Activated CD4-positive, alpha-beta T cell treated with anti-CD3 and anti-CD28 coated beads, Interleukin-2, amount 50 U/mL, for 16 hours (primary cell): ENCODE data around the gene HIRIP3.
"Not testable (repeated sequence)": the region's sequence is repeated elsewhere in the genome, so short reads cannot be mapped to it uniquely, and the experiment has no call there.

ENCODE experiments used
- DNase-seq: peaks from one replicate; pipeline ENCODE4 v3.0.0-alpha.2; 2020

The HIRIP3 gene

GRCh38 chr16:29995324-29995910 lies at the start of gene HIRIP3:
Gene HIRIP3 (minus strand): TSS chr16:29995617. CDS start chr16:29995605, 12 bp downstream.
- DNase-seq = peak; percentile 92

GRCh38 chr16:30041841-30042240 lies 46.4 kb upstream of the HIRIP3 start:
- DNase-seq = no peak

GRCh38 chr16:30040690-30041089 lies 45.3 kb upstream of the HIRIP3 start:
- DNase-seq = not testable (repeated sequence)

- no peak for DNase-seq
These were observed 44.8 kb upstream of the HIRIP3 start for GRCh38 chr16:30040221-30040620.

GRCh38 chr16:30033270-30033669 lies 37.9 kb upstream of the HIRIP3 start:
- peak; percentile 27 for DNase-seq

GRCh38 chr16:30032083-30032819 lies 36.8 kb upstream of the HIRIP3 start:
- DNase-seq = peak; percentile 78

- DNase-seq = no peak
These were observed 36.1 kb upstream of the HIRIP3 start for GRCh38 chr16:30031477-30031918.

- no peak for DNase-seq
These were observed 35.5 kb upstream of the HIRIP3 start, which contains the start of gene TLCD3B for GRCh38 chr16:30030841-30031413. Gene TLCD3B (minus strand): TSS chr16:30031271. CDS start chr16:30030527, 744 bp downstream.

- no peak for DNase-seq
These were observed 34.7 kb upstream of the HIRIP3 start for GRCh38 chr16:30030011-30030685.

- DNase-seq = no peak
These were observed 33.1 kb upstream of the HIRIP3 start for GRCh38 chr16:30028438-30029076.

GRCh38 chr16:30027588-30028437 lies 32.4 kb upstream of the HIRIP3 start:
- no peak for DNase-seq

- no peak for DNase-seq
These were observed 31.0 kb upstream of the HIRIP3 start for GRCh38 chr16:30026449-30026848.

GRCh38 chr16:30025574-30025973 lies 30.2 kb upstream of the HIRIP3 start:
- no peak for DNase-seq

GRCh38 chr16:30025156-30025555 lies 29.7 kb upstream of the HIRIP3 start:
- DNase-seq = no peak

GRCh38 chr16:30024451-30024850 lies 29.0 kb upstream of the HIRIP3 start:
- DNase-seq = no peak

- DNase-seq = no peak
These were observed 28.2 kb upstream of the HIRIP3 start for GRCh38 chr16:30023586-30023985.

GRCh38 chr16:30022887-30023286 lies 27.5 kb upstream of the HIRIP3 start, which contains the start of gene C16orf92:
Gene C16orf92 (plus strand): TSS chr16:30023198. CDS start chr16:30023341, 143 bp downstream.
- DNase-seq = no peak

- no peak for DNase-seq
These were observed 23.3 kb upstream of the HIRIP3 start for GRCh38 chr16:30018731-30019158.

GRCh38 chr16:30017937-30018336 lies 22.5 kb upstream of the HIRIP3 start:
- not testable (repeated sequence) for DNase-seq

- no peak for DNase-seq
These were observed 21.9 kb upstream of the HIRIP3 start for GRCh38 chr16:30017277-30017656.

- no peak for DNase-seq
These were observed 21.3 kb upstream of the HIRIP3 start for GRCh38 chr16:30016555-30017276.
